ENCODE results near the gene TGDS.

- TF ChIP-seq, protein P1, sequence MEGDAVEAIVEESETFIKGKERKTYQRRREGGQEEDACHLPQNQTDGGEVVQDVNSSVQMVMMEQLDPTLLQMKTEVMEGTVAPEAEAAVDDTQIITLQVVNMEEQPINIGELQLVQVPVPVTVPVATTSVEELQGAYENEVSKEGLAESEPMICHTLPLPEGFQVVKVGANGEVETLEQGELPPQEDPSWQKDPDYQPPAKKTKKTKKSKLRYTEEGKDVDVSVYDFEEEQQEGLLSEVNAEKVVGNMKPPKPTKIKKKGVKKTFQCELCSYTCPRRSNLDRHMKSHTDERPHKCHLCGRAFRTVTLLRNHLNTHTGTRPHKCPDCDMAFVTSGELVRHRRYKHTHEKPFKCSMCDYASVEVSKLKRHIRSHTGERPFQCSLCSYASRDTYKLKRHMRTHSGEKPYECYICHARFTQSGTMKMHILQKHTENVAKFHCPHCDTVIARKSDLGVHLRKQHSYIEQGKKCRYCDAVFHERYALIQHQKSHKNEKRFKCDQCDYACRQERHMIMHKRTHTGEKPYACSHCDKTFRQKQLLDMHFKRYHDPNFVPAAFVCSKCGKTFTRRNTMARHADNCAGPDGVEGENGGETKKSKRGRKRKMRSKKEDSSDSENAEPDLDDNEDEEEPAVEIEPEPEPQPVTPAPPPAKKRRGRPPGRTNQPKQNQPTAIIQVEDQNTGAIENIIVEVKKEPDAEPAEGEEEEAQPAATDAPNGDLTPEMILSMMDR (IDR thresholded peaks at IDR 0.05) = no peak
- peak in 1 of 2 donors; percentile 7 for TF ChIP-seq POLR2A (IDR thresholded peaks at IDR 0.05)
Measured at GRCh38 chr13:94595950-94596574, at the start of gene TGDS.
